Nephron progenitor cell (in vitro differentiated cells): ENCODE measurements around the gene KCNMB2.

Experiments used
- DNase-seq: peaks from one replicate; pipeline ENCODE4 v3.0.0; 2021
- H3K27ac Mint-ChIP-seq: 2 replicates; pipeline ENCODE4 v1.8.0; 2021; ENCODE audit warnings: mild to moderate bottlenecking, moderate library complexity, mixed read lengths
- H3K27me3 Mint-ChIP-seq: 2 replicates; pipeline ENCODE4 v1.8.0; 2021; ENCODE audit warnings: mild to moderate bottlenecking, low read depth, mixed read lengths; ENCODE audit not compliant: poor library complexity
- H3K36me3 Mint-ChIP-seq: 2 replicates; pipeline ENCODE4 v1.8.0; 2021; ENCODE audit warnings: low read depth, mixed read lengths
- H3K4me1 Mint-ChIP-seq: 2 replicates; pipeline ENCODE4 v1.8.0; 2021; ENCODE audit warnings: mixed read lengths
- H3K4me3 Mint-ChIP-seq: 2 replicates; pipeline ENCODE4 v1.8.0; 2021; ENCODE audit warnings: mild to moderate bottlenecking, moderate library complexity, mixed read lengths
- H3K9me3 Mint-ChIP-seq: 2 replicates; pipeline ENCODE4 v1.8.0; 2021; ENCODE audit warnings: mild to moderate bottlenecking, moderate library complexity, mixed read lengths
- CTCF ChIP-seq: fragments of 200-600 bp; sonication (generic); IDR thresholded peaks from 2 replicates; pipeline ENCODE4 v1.5.0; 2021; ENCODE audit warnings: antibody characterized with exemption

KCNMB2 gene

GRCh38 chr3:178496911-178497310, 39.3 kb upstream of the KCNMB2 start:
- H3K27ac Mint-ChIP-seq, result no peak overlapping the region
- no peak for DNase-seq
- no peak overlapping the region for H3K4me3 Mint-ChIP-seq
- H3K36me3 Mint-ChIP-seq, result peaks cover 3% of the 10 kb centered on the region
- peaks cover 2% of the 10 kb centered on the region for H3K27me3 Mint-ChIP-seq
- H3K9me3 Mint-ChIP-seq, result peaks cover 23% of the 10 kb centered on the region
- no peaks in the 10 kb centered on the region for H3K4me1 Mint-ChIP-seq
- TF ChIP-seq CTCF, result no peak

GRCh38 chr3:178498871-178499270, 37.4 kb upstream of the KCNMB2 start:
- H3K4me3 Mint-ChIP-seq, result no peak overlapping the region
- no peaks in the 10 kb centered on the region for H3K4me1 Mint-ChIP-seq
- TF ChIP-seq CTCF, result no peak
- no peak for DNase-seq
- H3K27ac Mint-ChIP-seq, result no peak overlapping the region
- peaks cover 3% of the 10 kb centered on the region for H3K36me3 Mint-ChIP-seq
- H3K27me3 Mint-ChIP-seq, result peaks cover 2% of the 10 kb centered on the region
- peaks cover 23% of the 10 kb centered on the region for H3K9me3 Mint-ChIP-seq

GRCh38 chr3:178500631-178501030, 35.6 kb upstream of the KCNMB2 start:
- H3K27ac Mint-ChIP-seq, result no peak overlapping the region
- TF ChIP-seq CTCF, result no peak
- DNase-seq, result no peak
- H3K27me3 Mint-ChIP-seq, result peaks cover 2% of the 10 kb centered on the region
- H3K4me1 Mint-ChIP-seq, result no peaks in the 10 kb centered on the region
- H3K4me3 Mint-ChIP-seq, result no peak overlapping the region
- H3K9me3 Mint-ChIP-seq, result peaks cover 17% of the 10 kb centered on the region
- peaks cover 3% of the 10 kb centered on the region for H3K36me3 Mint-ChIP-seq

GRCh38 chr3:178504128-178504527, 32.1 kb upstream of the KCNMB2 start:
- H3K27me3 Mint-ChIP-seq, result peaks cover 2% of the 10 kb centered on the region
- no peaks in the 10 kb centered on the region for H3K36me3 Mint-ChIP-seq
- H3K27ac Mint-ChIP-seq, result no peak overlapping the region
- TF ChIP-seq CTCF, result no peak
- no peak overlapping the region for H3K4me3 Mint-ChIP-seq
- H3K4me1 Mint-ChIP-seq, result no peaks in the 10 kb centered on the region
- no peak for DNase-seq
- no peaks in the 10 kb centered on the region for H3K9me3 Mint-ChIP-seq

- no peaks in the 10 kb centered on the region for H3K9me3 Mint-ChIP-seq
- DNase-seq, result no peak
- no peak overlapping the region for H3K27ac Mint-ChIP-seq
- no peaks in the 10 kb centered on the region for H3K27me3 Mint-ChIP-seq
- H3K4me1 Mint-ChIP-seq, result no peaks in the 10 kb centered on the region
- H3K36me3 Mint-ChIP-seq, result no peaks in the 10 kb centered on the region
- H3K4me3 Mint-ChIP-seq, result no peak overlapping the region
- no peak for TF ChIP-seq CTCF
These were observed 30.4 kb upstream of the KCNMB2 start for GRCh38 chr3:178505832-178506231.

GRCh38 chr3:178507507-178508442, 28.5 kb upstream of the KCNMB2 start:
- no peak for TF ChIP-seq CTCF
- Mint-ChIP-seq H3K36me3 (no peaks in the 10 kb centered on the region), H3K4me1 (no peaks in the 10 kb centered on the region), H3K27me3 (no peaks in the 10 kb centered on the region), H3K4me3 (no peak overlapping the region), H3K9me3 (no peaks in the 10 kb centered on the region), H3K27ac (no peak overlapping the region)
- no peak for DNase-seq
